Epithelial cell of proximal tubule (primary cell): ENCODE measurements around the gene SHTN1. TPM values are rescaled to one million over a fixed set of nuclear protein-coding genes. Genes with fewer than 3 reads are reported as not detected.

Source experiments
- DNase-seq: peaks from one replicate; pipeline ENCODE4 v3.0.0-alpha.2; 2011; ENCODE audit warnings: low read depth
- H3K4me3 ChIP-seq: 2 replicates; pipeline ENCODE4 v1.5.1; 2011; ENCODE audit warnings: low read depth, mild to moderate bottlenecking, low read length
- total RNA-seq: library from RNA; depleted of rRNA; stranded (reverse); fragments of >200 nt; gene quantifications from 2 replicates; pipeline ENCODE4 v1.2.3, GENCODE V29; 2015
- TF ChIP-seq, protein P1 (sequence below): conservative IDR thresholded peaks from 2 replicates; pipeline ENCODE4 v1.5.1; 2012; ENCODE audit warnings: low read depth, mild to moderate bottlenecking, low read length

SHTN1 gene
- total RNA-seq, 1 donor from 2014 or later = 15.9 TPM

GRCh38 chr10:116878123-116878522, 126.9 kb downstream of the SHTN1 start:
- TF ChIP-seq, protein P1, sequence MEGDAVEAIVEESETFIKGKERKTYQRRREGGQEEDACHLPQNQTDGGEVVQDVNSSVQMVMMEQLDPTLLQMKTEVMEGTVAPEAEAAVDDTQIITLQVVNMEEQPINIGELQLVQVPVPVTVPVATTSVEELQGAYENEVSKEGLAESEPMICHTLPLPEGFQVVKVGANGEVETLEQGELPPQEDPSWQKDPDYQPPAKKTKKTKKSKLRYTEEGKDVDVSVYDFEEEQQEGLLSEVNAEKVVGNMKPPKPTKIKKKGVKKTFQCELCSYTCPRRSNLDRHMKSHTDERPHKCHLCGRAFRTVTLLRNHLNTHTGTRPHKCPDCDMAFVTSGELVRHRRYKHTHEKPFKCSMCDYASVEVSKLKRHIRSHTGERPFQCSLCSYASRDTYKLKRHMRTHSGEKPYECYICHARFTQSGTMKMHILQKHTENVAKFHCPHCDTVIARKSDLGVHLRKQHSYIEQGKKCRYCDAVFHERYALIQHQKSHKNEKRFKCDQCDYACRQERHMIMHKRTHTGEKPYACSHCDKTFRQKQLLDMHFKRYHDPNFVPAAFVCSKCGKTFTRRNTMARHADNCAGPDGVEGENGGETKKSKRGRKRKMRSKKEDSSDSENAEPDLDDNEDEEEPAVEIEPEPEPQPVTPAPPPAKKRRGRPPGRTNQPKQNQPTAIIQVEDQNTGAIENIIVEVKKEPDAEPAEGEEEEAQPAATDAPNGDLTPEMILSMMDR = no peak
- H3K4me3 ChIP-seq = no peak overlapping the region
- DNase-seq = no peak

DNA sequence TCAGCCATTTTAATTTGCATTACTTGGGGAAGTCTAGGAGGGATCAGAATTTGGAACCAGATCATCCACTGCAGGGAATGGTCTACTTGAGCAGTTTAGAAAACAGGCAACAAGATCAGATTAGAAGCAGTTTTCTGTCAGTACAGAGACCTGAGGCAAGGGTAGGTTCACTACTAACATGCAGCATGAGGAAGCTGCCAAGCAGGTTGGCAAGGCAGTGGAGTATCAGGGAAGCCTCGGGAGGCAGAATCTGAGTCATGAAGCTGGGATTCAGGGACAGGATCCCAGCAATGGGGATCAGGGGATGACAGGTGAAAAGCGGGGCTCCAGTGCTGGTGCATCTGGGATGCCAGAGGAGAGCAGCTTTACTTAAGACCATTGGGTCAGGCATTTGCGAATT, 127.6 kb downstream of the SHTN1 start:
- no peak for DNase-seq
- H3K4me3 ChIP-seq = no peak overlapping the region
- TF ChIP-seq, protein P1 = no peak

GRCh38 chr10:116875897-116876296, 129.1 kb downstream of the SHTN1 start:
- DNase-seq = no peak
- TF ChIP-seq, protein P1 = no peak
- no peak overlapping the region for H3K4me3 ChIP-seq

GRCh38 chr10:116873134-116873533, 131.9 kb downstream of the SHTN1 start:
- H3K4me3 ChIP-seq = no peak overlapping the region
- TF ChIP-seq, protein P1 = no peak
- DNase-seq = no peak

DNA sequence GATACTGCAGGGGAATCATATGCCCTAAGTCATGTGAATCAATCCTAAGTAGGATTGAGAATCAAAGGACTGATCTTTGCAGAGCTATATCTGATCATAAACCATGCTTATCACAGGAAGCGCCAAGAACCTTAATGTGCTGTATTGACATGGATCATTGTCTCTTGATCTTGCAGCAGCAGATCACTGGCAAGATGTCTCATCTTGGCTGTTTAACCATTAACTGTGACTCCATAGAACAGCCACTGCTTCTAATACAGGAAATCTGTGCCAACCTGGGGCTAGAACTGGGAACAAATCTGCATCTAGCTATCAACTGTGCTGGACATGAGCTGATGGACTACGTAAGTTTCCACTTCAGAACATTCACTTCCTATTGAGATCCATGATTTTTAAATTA, 134.0 kb downstream of the SHTN1 start:
- peak; percentile 40 for DNase-seq
- TF ChIP-seq, protein P1 = no peak
- no peak overlapping the region for H3K4me3 ChIP-seq

- DNase-seq = no peak
- TF ChIP-seq, protein P1 = no peak
- no peak overlapping the region for H3K4me3 ChIP-seq
Measured at GRCh38 chr10:116868722-116869121, 136.3 kb downstream of the SHTN1 start.

GRCh38 chr10:116868198-116868676, 136.8 kb downstream of the SHTN1 start:
- no peak for DNase-seq
- no peak overlapping the region for H3K4me3 ChIP-seq
- TF ChIP-seq, protein P1 = no peak
